CD4-positive, alpha-beta T cell treated with Interferon gamma for 1 hour (primary cell): Measurements from ENCODE around the gene GNAZ.

Experiments used
- DNase-seq: peaks from one replicate; pipeline ENCODE4 v3.0.0-alpha.2; 2020

Gene GNAZ

DNA sequence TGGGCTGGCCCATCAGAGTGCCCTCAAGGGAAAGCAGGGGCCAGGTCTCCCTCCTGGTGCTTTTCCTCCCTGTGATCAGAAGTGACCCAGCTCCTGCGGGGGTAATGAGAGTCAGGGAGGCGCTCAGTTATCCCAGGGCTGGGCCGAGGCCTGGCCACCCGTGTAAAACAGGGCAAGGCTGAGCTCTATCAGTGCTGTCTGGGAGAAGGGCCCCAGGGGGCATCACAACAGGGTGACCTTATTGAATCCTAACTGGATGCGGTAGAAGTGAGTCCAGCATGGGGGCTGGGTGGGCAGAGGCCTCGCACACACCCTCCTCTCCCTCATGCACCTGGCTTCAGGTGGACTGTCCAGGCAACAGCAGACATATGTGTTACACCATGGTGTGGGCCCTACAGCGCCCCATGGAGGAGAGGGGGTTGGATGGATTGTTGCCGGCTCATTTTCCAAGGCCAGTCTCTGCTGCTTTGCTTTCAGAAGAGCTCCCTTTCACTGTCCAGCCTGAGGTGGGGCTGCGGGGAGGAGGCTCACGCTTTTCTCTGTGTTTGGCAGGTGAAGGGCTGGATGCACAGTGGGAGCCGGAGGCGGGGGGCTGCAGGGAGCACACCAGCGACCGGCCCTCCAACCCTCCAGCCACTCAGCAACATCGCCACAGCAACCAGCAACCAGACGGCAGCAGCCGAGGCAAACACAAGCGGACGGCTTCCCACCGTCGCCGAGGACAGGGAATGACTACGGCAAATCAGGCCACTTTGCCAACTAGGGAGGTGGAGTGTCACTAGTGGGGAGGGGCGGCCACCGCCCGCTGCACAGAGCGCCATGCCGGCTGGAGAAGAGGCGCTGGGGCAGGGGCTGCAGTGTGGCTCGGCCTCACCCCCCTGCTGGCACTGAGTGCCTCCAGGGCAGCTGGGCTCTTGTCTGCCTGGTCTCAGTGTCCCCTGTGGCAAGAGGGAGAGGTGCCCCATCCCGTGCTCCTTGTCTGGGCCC, 24.7 kb downstream of the GNAZ start:
- DNase-seq: no peak

DNA sequence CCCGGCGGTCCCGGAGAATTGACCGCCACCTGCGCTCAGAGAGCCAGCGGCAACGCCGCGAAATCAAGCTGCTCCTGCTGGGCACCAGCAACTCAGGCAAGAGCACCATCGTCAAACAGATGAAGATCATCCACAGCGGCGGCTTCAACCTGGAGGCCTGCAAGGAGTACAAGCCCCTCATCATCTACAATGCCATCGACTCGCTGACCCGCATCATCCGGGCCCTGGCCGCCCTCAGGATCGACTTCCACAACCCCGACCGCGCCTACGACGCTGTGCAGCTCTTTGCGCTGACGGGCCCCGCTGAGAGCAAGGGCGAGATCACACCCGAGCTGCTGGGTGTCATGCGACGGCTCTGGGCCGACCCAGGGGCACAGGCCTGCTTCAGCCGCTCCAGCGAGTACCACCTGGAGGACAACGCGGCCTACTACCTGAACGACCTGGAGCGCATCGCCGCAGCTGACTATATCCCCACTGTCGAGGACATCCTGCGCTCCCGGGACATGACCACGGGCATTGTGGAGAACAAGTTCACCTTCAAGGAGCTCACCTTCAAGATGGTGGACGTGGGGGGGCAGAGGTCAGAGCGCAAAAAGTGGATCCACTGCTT, 25.5 kb downstream of the GNAZ start:
- no peak for DNase-seq

DNA sequence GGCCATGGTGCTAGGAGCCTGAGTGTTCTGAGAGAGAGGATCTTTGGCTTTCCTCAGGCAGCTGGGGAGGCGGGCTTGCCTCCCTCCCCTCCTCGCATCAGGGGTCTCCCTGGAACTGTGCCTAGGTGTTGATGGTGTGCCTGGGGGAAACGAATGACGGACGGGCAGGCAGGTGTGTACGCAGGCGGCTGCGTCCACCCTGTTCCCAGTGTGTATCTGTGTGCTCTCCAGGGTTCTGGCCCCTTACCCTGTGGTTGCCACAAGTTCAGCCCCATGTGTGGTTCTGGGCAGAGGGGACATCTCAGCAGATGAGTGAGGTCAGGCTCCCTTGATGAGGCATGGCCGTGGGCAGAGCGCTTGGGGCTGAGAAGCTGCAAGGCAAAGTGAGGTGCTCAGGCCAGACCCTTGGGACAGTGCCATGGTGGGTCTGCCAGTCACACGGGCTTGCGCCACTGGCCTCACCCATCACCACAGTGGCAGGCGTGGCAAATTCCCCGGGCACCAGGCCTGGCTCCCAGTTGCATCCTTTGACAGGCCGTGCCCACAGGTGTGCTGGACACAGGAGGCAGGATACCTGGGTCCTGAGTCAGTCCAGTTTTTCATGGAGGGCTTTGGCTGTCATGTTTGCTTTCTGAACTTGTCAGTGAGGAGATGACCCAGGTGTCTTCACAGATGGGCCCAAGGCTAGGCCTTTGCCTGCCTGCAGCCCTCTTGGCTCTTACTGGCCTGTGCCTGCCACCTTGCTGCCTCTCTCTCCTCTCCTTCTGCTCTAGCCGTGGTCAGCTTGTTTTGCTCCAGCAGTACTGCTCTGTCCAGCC, 27.3 kb downstream of the GNAZ start:
- no peak for DNase-seq

DNA sequence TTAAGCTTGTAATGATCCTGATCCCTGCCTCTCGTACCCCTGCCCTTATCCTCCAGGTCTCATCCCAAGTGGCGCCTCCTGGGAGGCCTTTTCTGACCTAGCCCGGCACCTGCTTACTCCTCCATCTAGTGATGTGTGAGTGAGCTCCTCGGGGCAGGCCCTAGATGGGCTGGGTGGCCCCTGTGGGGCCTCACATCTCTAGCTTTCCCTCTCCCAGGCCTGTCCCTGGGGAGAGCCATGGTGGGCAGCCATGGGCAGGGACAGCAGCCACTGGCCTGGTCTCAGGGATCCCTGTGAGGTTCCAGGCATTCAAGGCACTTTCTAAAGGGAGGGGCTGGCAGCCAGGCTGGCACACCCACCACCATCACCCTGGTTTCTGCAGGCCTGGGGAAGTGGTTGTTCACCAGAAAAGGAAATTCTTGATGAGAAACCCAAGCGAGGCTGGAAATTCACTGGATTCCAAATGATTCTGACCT, 27.9 kb downstream of the GNAZ start:
- DNase-seq: no peak

DNA sequence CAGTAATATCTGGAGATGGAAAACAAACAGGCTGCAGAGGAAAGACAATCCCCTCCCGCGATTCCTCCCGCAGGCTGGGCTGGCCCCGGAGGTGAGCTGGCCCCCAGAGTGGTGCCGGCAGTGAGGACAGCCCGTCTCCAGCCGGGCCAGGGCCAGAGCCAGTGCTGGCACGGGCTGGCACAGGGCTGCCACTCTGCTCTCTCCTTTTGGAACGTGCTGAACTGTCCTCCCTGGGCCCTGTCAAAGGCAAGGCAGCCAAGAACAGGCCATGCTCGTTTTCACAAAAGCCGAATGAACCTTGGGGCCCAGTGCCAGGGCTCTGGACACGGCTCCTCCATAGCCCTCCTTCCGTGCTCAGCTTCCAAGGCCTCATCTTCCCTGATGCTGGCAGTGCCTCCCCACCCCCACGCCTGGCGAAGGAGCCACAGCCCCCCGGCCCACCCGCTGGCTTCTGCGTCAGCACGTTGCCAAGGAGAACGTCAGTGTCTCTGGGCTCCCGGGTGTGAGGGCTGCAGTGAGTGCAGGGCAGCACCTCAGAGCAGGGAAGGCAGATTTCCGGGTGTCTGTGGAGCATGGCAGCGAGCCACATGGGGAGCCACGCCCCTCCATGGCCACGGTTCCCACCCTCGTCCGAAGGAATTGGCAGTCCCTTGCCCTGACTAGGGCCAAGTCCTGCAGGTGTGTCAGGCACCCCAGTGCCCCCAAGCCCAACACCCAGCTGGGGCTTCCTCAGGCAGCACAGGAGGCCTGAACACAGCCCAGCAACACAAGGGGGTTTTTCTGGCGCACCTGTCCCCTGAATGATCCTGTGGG, 28.6 kb downstream of the GNAZ start:
- DNase-seq: no peak

DNA sequence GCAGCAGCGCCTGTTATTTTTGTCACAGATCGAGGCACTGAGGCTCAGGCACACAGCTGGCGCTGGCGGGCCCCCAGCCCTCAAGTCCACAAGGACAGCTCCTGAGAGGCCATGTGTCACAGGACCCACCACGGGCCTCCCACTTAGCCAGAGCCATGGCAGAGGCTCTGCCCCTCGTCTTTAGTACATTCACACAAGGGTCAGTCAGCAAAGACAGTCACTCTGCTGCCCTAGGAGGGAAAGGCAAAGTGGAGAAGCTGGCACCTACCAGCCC, 29.1 kb downstream of the GNAZ start:
- DNase-seq: no peak

DNA sequence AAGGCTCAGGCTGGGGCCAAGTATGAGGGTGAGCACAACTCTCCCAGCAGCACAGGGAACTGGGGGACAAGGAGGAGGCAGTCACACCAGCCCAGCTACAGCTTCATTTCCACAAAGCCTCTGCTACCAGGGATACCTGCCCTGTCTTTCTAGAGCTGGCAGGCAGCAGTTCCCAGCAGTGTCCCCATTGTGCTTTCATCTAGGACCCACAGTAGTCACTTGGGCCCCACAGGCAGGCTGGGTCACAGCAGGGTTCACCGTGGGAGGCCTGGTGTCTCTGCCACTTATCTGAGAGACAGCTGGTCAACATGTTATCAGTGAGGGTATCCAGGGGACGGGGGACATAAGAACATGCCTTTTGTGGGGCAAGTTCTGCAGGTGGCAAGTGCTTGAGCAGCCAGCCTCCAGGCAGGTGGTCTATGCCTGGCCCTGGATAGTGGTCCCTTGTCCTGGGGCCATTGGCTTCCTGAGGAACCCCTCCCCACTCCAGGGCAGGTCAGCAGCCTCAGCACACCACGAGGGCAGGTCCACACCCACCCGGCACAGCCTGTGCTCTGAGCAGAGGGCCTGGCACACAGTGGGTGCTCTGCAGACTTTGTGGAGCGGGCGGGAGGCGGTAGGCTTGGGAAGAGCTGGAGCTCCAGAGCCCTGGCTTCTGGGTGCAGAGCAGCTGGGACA, 29.9 kb downstream of the GNAZ start:
- DNase-seq: no peak

DNA sequence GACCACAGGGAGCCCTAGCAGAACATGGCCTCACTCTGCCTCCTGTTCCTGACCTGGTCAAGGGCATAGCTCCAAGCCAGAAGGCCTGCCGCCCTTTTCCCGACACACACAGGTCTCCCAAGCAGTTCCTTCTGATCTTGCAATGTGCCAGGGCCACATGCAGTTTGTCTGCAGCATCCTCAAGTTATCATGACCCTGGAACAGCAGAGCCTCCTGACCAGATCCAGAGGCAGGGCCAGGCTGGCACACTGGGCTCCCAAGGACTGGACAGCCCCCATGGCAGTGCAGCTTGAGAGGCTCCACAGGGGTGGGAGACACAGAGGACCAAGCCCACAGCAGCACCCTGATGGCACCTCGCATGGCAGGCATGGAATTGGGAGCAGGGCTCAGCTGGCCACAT, 31.2 kb downstream of the GNAZ start:
- DNase-seq: no peak

DNA sequence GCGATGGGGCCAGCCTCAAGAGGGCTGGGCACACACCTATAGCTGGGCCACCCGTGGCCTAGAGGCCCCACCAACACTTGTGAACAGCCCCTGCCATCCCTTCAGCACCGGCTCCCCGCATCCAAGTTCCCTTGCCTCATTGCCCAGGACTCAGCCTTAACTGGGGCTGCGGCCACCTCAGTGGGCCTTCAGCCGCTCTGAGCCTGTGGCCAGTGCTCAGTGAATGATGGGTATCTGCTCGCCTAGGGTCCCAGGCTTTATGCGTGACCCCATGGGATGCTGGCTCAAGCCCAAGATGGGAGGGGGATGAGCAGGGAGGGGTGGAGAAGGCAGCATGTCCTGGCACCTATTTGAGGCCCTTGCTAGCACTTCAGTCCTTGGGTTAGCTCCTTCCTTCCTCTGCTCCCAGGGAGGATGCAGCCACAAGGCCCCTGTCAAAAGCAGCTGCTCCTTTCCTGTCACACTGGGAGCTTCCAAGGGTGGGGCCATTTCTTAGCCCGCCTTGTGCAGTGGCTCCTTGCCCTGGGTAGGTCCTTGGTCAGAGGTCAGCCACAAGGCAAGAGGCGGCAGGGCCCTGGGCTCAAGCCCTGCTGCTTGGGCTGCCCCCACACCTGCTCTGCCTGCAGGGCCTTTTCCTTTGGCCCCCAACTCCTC, 31.8 kb downstream of the GNAZ start:
- DNase-seq: no peak

DNA sequence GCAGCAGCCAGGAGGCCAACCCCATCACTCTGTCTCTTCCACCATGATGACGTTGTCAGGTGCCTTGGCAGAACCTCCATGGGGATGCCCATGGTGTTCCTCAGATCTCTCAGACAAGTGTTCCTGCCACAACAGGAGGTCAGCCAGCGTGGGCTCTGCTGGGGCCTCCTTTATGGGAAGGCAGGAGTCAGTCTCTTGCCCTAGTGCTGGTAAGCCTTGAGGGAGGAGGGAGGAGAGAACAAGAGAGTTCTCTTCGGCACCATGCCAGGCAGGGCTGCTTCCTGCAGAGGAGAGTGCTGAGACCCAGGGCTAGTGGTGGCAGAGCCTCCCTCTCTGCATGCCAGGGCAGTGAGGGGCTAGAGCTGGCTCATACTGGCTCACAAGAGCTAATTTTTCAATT, 32.5 kb downstream of the GNAZ start:
- DNase-seq: no peak

DNA sequence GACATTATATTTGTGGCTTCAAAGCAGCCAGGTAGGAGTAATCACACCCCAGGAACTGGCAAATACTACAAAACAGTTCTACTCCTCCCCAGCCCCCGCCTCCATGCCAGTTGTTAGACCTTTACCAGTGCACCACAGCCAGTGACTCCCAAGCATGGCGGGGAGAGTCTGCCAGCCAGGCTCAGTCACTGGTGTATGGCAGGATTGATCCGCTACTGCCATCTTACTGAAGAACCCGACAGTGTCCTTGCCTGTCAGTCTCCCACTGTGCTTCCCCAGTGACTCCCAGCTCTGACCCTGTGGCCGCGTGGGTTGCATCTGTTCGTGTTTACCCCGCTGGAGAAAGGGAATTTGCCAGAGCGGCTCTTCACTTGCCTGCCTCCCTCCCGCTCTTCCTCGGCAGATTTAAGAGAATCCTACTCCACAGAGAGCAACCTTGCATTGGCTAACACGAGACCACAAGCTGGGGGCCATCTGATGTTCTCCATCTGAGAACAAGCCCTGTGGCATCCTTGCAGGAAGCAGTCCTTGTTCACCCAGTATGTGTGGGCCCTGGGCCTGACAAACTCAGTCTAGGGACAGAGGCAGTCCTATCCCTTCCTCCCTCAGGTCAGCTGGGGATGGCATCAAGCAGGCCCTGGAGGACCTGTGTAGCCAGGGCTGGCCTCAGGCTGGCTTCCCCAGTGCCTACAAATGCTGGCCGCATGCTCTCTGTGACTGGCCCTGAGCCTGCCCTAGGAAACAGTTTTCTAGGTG, 33.1 kb downstream of the GNAZ start:
- DNase-seq: no peak

DNA sequence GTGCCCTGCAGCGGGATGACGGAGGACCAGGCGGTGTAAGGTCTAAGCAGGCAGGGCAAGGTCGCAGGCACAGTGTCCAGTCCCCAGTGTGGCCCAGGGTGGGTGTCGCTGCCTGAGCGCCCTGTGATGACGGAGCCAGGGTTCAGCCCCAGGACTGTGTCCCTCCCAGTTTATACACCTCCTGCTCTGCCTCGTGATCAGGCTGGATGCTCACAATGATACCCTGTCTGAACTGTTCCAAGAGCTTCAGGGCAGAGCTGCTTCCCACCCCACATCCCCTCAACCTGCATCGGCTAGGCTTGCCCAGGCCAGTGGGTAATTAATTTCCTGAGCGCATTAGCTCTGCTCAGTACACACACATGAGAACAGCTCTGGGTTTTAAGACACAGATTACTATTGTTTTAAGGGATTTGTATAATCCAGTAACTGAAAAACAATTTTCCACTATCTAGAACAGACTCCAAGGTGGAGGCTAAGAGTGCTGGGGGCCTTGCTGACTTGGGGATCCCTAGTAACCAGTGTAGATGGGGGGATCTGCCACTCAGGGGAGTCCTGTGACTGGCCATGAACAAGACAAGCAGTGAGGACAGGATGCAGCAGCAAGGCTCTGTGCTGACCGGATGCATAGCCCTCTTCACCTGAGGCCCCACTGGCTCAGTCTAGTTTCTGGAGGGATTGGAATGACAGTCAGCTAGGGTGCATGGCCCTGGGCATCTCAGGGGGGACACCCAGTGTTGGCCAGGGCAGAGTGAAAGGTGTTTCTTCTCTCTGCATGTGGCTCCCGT, 34.1 kb downstream of the GNAZ start:
- no peak for DNase-seq

DNA sequence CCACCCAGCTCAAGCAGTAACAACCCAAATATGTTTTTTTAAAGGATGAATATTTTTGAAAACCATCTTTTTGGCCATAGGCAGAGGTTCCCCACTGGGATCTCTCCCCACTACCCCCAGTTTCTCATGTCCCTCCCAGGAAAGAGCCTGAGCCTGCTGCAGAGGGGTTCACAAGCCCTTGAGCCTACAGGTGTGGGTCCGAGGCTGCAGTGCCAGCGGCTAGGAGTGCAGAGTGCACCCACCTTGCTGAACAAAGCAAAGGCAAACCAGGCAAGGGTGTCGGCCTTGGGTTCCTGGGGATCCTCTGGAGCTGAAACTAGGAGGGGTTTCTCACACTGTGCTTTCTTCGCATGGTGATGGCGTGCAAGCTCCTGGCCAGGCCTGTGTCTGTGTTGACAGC, 35.0 kb downstream of the GNAZ start:
- DNase-seq: no peak

DNA sequence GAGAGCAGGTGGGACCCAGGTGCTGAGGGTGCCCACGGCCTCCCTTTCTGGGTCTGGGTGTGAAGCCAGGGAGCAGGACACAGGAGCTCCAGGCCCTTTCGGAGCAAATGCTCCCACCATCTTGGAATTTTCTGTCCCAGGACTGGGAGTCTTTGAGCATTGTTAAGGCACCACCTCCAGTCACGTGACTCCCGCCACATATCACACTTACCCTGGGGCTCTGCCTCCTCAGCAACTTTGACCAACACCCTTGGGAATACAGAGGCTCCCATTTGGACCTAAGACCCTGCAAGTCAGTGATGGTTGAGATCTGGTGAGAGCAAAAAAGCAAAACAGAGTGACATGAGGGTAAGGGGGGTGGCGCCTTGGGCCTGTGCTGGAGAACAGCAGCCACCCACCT, 35.6 kb downstream of the GNAZ start:
- no peak for DNase-seq

DNA sequence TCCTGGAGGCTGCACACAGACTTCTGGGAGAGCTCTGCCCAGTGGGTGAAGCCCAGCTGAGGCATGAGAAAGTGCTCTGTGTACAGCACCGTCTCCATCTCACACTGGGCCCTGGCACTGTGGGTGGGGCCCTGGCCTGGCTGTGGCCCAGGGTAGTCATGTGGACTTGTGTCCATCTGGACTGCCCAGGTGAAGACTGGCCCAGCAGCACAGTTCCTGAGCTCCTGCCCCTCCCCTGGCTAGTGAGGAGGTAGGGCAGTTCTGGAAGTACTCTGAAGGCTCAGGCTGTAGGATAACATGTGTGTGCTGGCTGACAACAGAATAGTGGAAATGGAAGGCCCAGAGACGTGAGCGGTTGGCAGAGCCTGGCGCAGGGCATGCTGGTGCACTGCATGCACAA, 36.0 kb downstream of the GNAZ start:
- DNase-seq: no peak

DNA sequence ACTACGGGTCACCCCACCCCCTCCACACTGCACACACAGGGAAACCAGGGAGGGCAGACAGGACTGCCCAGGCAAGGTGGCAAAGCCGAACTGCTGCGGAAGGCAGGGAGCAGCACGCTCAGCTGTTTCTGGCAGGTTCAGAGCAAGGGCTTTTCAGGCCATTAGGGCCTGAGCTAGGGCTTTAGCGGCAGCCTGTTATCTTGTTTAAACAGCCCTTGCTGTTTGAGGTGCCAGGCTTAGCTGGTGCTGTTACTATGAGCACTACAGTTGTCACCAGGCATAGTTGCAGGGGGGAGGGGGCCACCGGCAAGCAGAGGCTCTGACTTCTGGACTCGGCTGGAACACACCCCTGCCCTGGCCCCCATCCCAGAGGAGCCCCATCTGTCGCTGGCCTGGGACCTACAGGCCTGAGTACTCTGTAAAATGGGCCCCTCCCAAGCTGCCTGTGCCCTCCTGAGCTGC, 36.6 kb downstream of the GNAZ start:
- no peak for DNase-seq

DNA sequence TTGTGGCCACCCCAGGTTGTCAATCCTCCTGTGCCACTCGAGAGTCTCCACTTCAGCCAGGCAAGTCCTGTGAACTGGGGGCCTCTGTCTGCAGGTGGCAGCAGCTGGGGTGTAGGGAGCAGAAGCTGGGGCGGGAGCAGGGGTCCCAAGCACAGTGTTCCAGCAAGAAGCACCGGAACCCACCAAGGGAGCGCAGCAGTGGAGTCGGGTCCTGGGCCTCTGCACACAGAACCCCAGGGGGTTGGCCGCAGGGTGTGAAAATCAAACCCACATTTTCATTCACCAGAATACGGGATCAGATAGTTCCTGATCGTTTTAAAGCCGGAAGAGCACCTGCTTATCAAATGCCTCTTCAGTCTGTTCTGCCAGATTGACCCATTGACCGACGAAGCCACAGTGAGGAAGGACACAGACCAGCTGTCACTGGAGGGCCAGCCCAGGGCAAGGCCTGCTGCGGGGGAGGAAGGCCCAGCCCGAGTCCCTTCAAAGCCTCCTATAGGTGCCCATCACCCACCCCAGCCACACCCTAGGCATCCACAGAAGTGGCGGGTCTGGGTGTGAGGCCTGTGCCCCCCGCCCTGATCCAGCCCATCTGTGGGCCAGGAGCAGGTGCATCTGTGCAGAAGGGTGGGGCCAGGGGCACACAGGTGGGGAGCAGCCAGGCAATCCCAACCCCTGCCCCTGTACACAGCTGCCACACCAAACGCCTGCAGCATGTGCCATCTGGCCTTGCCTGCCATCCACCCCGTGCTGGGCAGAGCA, 37.3 kb downstream of the GNAZ start:
- DNase-seq: no peak

DNA sequence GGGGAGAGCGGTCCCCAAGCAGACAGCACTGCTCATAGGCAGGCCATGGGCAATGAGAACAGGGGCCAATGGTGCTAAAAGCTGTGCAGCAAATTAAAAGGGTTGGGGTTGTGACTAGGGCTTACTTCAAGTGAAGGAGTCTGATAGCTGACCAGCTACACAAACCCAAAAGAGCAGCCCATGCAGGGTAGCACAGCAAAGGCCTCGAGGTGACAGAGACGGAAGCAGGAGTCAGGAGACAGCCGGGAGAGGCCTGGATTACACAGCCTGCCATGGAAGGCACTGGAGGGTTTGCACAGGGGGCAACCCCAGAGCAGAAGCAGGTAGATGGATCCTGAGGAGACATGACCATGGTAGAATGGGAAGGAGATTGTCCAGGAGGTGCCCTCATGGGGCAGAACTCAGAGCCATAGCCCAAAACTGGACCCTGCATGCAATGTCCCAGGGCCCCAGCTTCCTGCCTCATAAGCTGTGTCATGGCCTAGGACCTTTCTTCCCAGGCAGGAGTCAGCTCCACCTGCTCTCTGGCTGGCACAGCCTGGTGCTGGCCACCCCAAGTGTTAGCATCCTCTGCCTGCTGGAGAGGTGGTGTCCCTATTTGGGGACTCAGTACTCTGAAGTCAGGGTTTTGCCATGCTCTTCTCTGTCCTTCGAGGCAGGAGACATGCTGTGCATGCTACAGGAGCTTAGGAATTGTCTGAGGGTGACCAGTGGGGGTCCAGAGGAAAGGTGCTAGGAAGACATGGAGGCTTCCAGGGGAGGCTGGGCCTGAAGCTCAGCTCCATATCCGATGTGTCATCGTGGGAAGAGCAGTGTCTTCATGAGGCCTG, 38.1 kb downstream of the GNAZ start:
- no peak for DNase-seq

DNA sequence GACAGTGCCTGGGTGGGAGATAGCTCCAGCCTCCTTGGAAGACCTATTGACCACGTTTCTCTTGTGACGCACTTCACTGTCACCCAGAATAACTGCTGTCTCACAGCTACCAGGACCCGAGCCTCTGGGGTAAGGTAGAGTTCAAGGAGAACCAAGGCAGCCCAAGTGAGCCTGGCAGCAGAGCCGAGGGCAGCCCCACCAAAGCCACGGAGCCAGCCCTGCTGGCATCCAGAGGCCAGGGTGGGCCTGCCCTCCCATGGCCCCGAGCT, 38.7 kb downstream of the GNAZ start:
- DNase-seq: no peak
